GM18498 (cell line): ENCODE data around the gene CLTRN.
"Not testable (repeated sequence)": the region's sequence is repeated elsewhere in the genome, so short reads cannot be mapped to it uniquely, and the experiment has no call there.

ENCODE experiments used
- ATAC-seq: cut with Tn5 transposase; IDR thresholded peaks from one replicate; pipeline ENCODE4 v1.9.1; 2021; ENCODE audit warnings: mild to moderate bottlenecking, moderate library complexity; ENCODE audit not compliant: unreplicated experiment

CLTRN gene

GRCh38 chrX:15664487-15665444 is at the start of gene CLTRN:
Gene CLTRN (minus strand): TSS chrX:15664805. CDS start chrX:15664775, 30 bp downstream.
- no peak for ATAC-seq

GRCh38 chrX:15704273-15704672 is 39.7 kb upstream of the CLTRN start:
- not testable (repeated sequence) for ATAC-seq

- ATAC-seq: not testable (repeated sequence)
These were observed 39.2 kb upstream of the CLTRN start for GRCh38 chrX:15703809-15704208.

- no peak for ATAC-seq
These were observed 38.1 kb upstream of the CLTRN start for GRCh38 chrX:15702488-15703371.

GRCh38 chrX:15696516-15696915 is 31.9 kb upstream of the CLTRN start:
- no peak for ATAC-seq

- no peak for ATAC-seq
These were observed 30.4 kb upstream of the CLTRN start for GRCh38 chrX:15694941-15695451.

- ATAC-seq: peak; percentile 72
These were observed 22.4 kb upstream of the CLTRN start for GRCh38 chrX:15686818-15687685.

- ATAC-seq: no peak
These were observed 18.6 kb upstream of the CLTRN start for GRCh38 chrX:15683193-15683592.

- no peak for ATAC-seq
These were observed 16.8 kb upstream of the CLTRN start for GRCh38 chrX:15681433-15681832.

- no peak for ATAC-seq
These were observed 15.8 kb upstream of the CLTRN start for GRCh38 chrX:15680401-15680800.

GRCh38 chrX:15679246-15679645 is 14.6 kb upstream of the CLTRN start:
- no peak for ATAC-seq

GRCh38 chrX:15678339-15678738 is 13.7 kb upstream of the CLTRN start:
- ATAC-seq: no peak

GRCh38 chrX:15676886-15677285 is 12.3 kb upstream of the CLTRN start:
- no peak for ATAC-seq

- peak; percentile 73 for ATAC-seq
These were observed 10.9 kb upstream of the CLTRN start for GRCh38 chrX:15675490-15675921.

- ATAC-seq: peak; percentile 80
These were observed 10.4 kb upstream of the CLTRN start for GRCh38 chrX:15674841-15675489.

- ATAC-seq: no peak
These were observed 9.9 kb upstream of the CLTRN start for GRCh38 chrX:15674514-15674840.

GRCh38 chrX:15673970-15674369 is 9.4 kb upstream of the CLTRN start:
- no peak for ATAC-seq

- no peak for ATAC-seq
These were observed 8.3 kb upstream of the CLTRN start for GRCh38 chrX:15672881-15673280.

- no peak for ATAC-seq
These were observed 1.2 kb downstream of the CLTRN start for GRCh38 chrX:15663439-15663838.

GRCh38 chrX:15654804-15655203 is 9.8 kb downstream of the CLTRN start:
- not testable (repeated sequence) for ATAC-seq
